Raji (cell line): ENCODE measurements around the gene C1QTNF4.
A peak's percentile ranks its signal among the peaks of the same experiment; 100 is the strongest.

ENCODE experiments used
- POLR2A ChIP-seq: IDR thresholded peaks from 2 replicates; pipeline ENCODE4 v1.6.1; 2011; ENCODE audit warnings: low read depth, low read length, control low read depth; ENCODE audit not compliant: insufficient read depth

C1QTNF4 gene

GRCh38 chr11:47593934-47594855 is at the start of gene C1QTNF4:
Gene C1QTNF4 (minus strand): TSS chr11:47594411. CDS start chr11:47590810, 3,601 bp downstream.
- no peak for TF ChIP-seq POLR2A

GRCh38 chr11:47642099-47642855 is 48.1 kb upstream of the C1QTNF4 start, which contains the start of gene MTCH2:
Gene MTCH2 (minus strand): TSS chr11:47642559. CDS start chr11:47642465, 94 bp downstream.
- TF ChIP-seq POLR2A: peak; percentile 99

GRCh38 chr11:47641600-47642098 is 47.4 kb upstream of the C1QTNF4 start:
- no peak for TF ChIP-seq POLR2A

- no peak for TF ChIP-seq POLR2A
Measured at GRCh38 chr11:47631473-47631872, 37.3 kb upstream of the C1QTNF4 start.

GRCh38 chr11:47628026-47628425 is 33.8 kb upstream of the C1QTNF4 start:
- no peak for TF ChIP-seq POLR2A

GRCh38 chr11:47626234-47626633 is 32.0 kb upstream of the C1QTNF4 start:
- no peak for TF ChIP-seq POLR2A

GRCh38 chr11:47620836-47621378 is 26.7 kb upstream of the C1QTNF4 start:
- TF ChIP-seq POLR2A: no peak

- TF ChIP-seq POLR2A: no peak
Measured at GRCh38 chr11:47617417-47617809, 23.2 kb upstream of the C1QTNF4 start.

- no peak for TF ChIP-seq POLR2A
Measured at GRCh38 chr11:47616726-47617416, 22.7 kb upstream of the C1QTNF4 start.

GRCh38 chr11:47615249-47615648 is 21.0 kb upstream of the C1QTNF4 start:
- no peak for TF ChIP-seq POLR2A

GRCh38 chr11:47611348-47611794 is 17.2 kb upstream of the C1QTNF4 start:
- TF ChIP-seq POLR2A: no peak

GRCh38 chr11:47609675-47610074 is 15.5 kb upstream of the C1QTNF4 start:
- no peak for TF ChIP-seq POLR2A

GRCh38 chr11:47607380-47607779 is 13.2 kb upstream of the C1QTNF4 start:
- TF ChIP-seq POLR2A: no peak

- no peak for TF ChIP-seq POLR2A
Measured at GRCh38 chr11:47606731-47607130, 12.5 kb upstream of the C1QTNF4 start.

- no peak for TF ChIP-seq POLR2A
Measured at GRCh38 chr11:47605921-47606320, 11.7 kb upstream of the C1QTNF4 start.
